Activated CD8-positive, alpha-beta memory T cell treated with anti-CD3 and anti-CD28 coated beads for 24 hours (primary cell): ENCODE measurements around the gene KCNN3.
"Not testable (repeated sequence)": the region's sequence is repeated elsewhere in the genome, so short reads cannot be mapped to it uniquely, and the experiment has no call there.

Experiments
- DNase-seq: peaks from one replicate; pipeline ENCODE4 v3.0.0-alpha.2; 2020

The KCNN3 gene

GRCh38 chr1:154870115-154870571 is at the start of gene KCNN3:
KCNN3 (minus strand) TSS chr1:154870281; CDS start chr1:154869964, 317 bp downstream.
- DNase-seq = peak; percentile 89

GRCh38 chr1:154913273-154913672 is 43.2 kb upstream of the KCNN3 start:
- no peak for DNase-seq

GRCh38 chr1:154912755-154913154 is 42.7 kb upstream of the KCNN3 start:
- DNase-seq = no peak

- DNase-seq = no peak
Measured at GRCh38 chr1:154911691-154912550, 41.8 kb upstream of the KCNN3 start.

- no peak for DNase-seq
Measured at GRCh38 chr1:154910851-154911250, 40.8 kb upstream of the KCNN3 start.

- DNase-seq = no peak
Measured at GRCh38 chr1:154908937-154909336, 38.9 kb upstream of the KCNN3 start.

- not testable (repeated sequence) for DNase-seq
Measured at GRCh38 chr1:154908129-154908528, 38.0 kb upstream of the KCNN3 start.

- DNase-seq = no peak
Measured at GRCh38 chr1:154906621-154907081, 36.6 kb upstream of the KCNN3 start.

- no peak for DNase-seq
Measured at GRCh38 chr1:154902938-154903566, 33.0 kb upstream of the KCNN3 start.

GRCh38 chr1:154901591-154901990 is 31.5 kb upstream of the KCNN3 start:
- DNase-seq = no peak

GRCh38 chr1:154899041-154899440 is 29.0 kb upstream of the KCNN3 start:
- no peak for DNase-seq

- no peak for DNase-seq
Measured at GRCh38 chr1:154896771-154897286, 26.7 kb upstream of the KCNN3 start.

- no peak for DNase-seq
Measured at GRCh38 chr1:154895798-154896197, 25.7 kb upstream of the KCNN3 start.

GRCh38 chr1:154891452-154891851 is 21.4 kb upstream of the KCNN3 start:
- DNase-seq = no peak

GRCh38 chr1:154888757-154889156 is 18.7 kb upstream of the KCNN3 start:
- no peak for DNase-seq

GRCh38 chr1:154886281-154887015 is 16.4 kb upstream of the KCNN3 start:
- no peak for DNase-seq

- DNase-seq = no peak
Measured at GRCh38 chr1:154884869-154885701, 15.0 kb upstream of the KCNN3 start.

GRCh38 chr1:154883919-154884868 is 14.1 kb upstream of the KCNN3 start:
- no peak for DNase-seq

- DNase-seq = peak; percentile 24
Measured at GRCh38 chr1:154881820-154882535, 11.9 kb upstream of the KCNN3 start.

- no peak for DNase-seq
Measured at GRCh38 chr1:154880671-154881070, 10.6 kb upstream of the KCNN3 start.
